B cell (primary cell): ENCODE data around the gene MPC1. TPM values are rescaled to one million over a fixed set of nuclear protein-coding genes. Genes with fewer than 3 reads are reported as not detected.

ENCODE experiments used
- ATAC-seq: fragments of 200-7000 bp; cut with Tn5 transposase; one replicate; pipeline ENCODE4 v1.10.0; 2021; ENCODE audit warnings: low read depth, mild to moderate bottlenecking, moderate number of reproducible peaks, moderate library complexity
- CTCF ChIA-PET: fragments of 350-600 bp; sonication (Branson Sonifier 250); formaldehyde crosslinking; loops from one replicate; lab custom pipeline; 2021; ENCODE audit warnings: antibody characterized with exemption, inconsistent platforms; lab: Charles Lee
- POLR2A ChIA-PET: fragments of 350-600 bp; sonication (Branson Sonifier 250); formaldehyde crosslinking; loops from one replicate; lab custom pipeline; 2021; ENCODE audit warnings: antibody characterized with exemption; lab: Charles Lee
- DNase-seq: peaks from one replicate; pipeline ENCODE4 v3.0.0; 2013
- H2AFZ ChIP-seq: 2 replicates; pipeline ENCODE4 v1.6.1; 2012; ENCODE audit warnings: mild to moderate bottlenecking, low read depth, low read length; ENCODE audit not compliant: insufficient read depth, poor library complexity, severe bottlenecking
- H3K27ac ChIP-seq, 2 donors: 1 replicate in 1 of 2; 2 replicates in 1 of 2; pipeline ENCODE4 v1.5.1; 2012 to 2013; ENCODE audit warnings: low read length in 2 of 2, mild to moderate bottlenecking in 2 of 2, moderate library complexity in 1 of 2
- H3K27me3 ChIP-seq, 4 experiments: fragments of 200-600 bp in 1 of 4; sonication (generic) in 1 of 4; replicated peaks in 1 of 4; 1 replicate in 2 of 4; 2 replicates in 2 of 4; pipeline versions ENCODE4 v1.6.1 to v1.7.0; 2013 to 2016; ENCODE audit warnings: low read length in 3 of 4, mild to moderate bottlenecking in 2 of 4, mixed read lengths in 1 of 4, moderate library complexity in 1 of 4; ENCODE audit not compliant: insufficient read depth in 4 of 4, control insufficient read depth in 3 of 4; ENCODE audit errors: control extremely low read depth in 1 of 4
- H3K36me3 ChIP-seq, 2 experiments: replicated peaks in 1 of 2; 1 replicate in 1 of 2; 2 replicates in 1 of 2; pipeline versions ENCODE4 v1.6.1 to v1.7.1; 2013; ENCODE audit warnings: low read length in 1 of 2; ENCODE audit not compliant: insufficient read depth in 2 of 2, control insufficient read depth in 1 of 2; ENCODE audit errors: control extremely low read depth in 1 of 2, extremely low read depth in 1 of 2
- H3K4me1 ChIP-seq, 2 donors: fragments of 200-600 bp in 1 of 2; sonication (generic) in 1 of 2; 1 replicate in 1 of 2; 2 replicates in 1 of 2; pipeline versions ENCODE4 v1.5.1 to v1.6.1; 2013 to 2017; ENCODE audit warnings: low read length in 2 of 2; ENCODE audit not compliant: control insufficient read depth in 2 of 2, insufficient read depth in 2 of 2
- H3K4me2 ChIP-seq: replicated peaks from 2 replicates; pipeline ENCODE3; 2012; ENCODE audit warnings: mild to moderate bottlenecking, low read depth, low read length; ENCODE audit not compliant: poor library complexity, severe bottlenecking
- H3K4me3 ChIP-seq, 5 experiments: fragments of 200-600 bp in 1 of 5; sonication (generic) in 1 of 5; 1 replicate in 3 of 5; 2 replicates in 2 of 5; pipeline versions ENCODE4 v1.5.1 to v1.7.0; 2011 to 2016; ENCODE audit warnings: low read length in 4 of 5, mild to moderate bottlenecking in 4 of 5, low read depth in 2 of 5, control low read depth in 1 of 5, moderate library complexity in 1 of 5; ENCODE audit not compliant: insufficient read depth in 1 of 5; ENCODE audit errors: control extremely low read depth in 1 of 5, extremely low read depth in 1 of 5
- H3K79me2 ChIP-seq: fragments of 200-600 bp; sonication (generic); one replicate; pipeline ENCODE4 v1.6.0; 2016; ENCODE audit warnings: low read length; ENCODE audit not compliant: control insufficient read depth, insufficient read depth
- H3K9ac ChIP-seq: fragments of 200-600 bp; sonication (generic); 2 replicates; pipeline ENCODE4 v1.6.1; 2017; ENCODE audit warnings: mild to moderate bottlenecking, low read length, moderate library complexity
- H3K9me3 ChIP-seq, 3 donors: one replicate each; pipeline versions ENCODE4 v1.6.1 to v1.7.1; 2013; ENCODE audit warnings: low read length in 2 of 3; ENCODE audit not compliant: control insufficient read depth in 2 of 3, insufficient read depth in 1 of 3; ENCODE audit errors: control extremely low read depth in 1 of 3
- H4K20me1 ChIP-seq: 2 replicates; pipeline ENCODE4 v1.6.0; 2012; ENCODE audit warnings: mild to moderate bottlenecking, low read length; ENCODE audit not compliant: insufficient read depth, control insufficient read depth, poor library complexity, severe bottlenecking
- H3K27ac Mint-ChIP-seq: one replicate; pipeline ENCODE4 v1.8.0; 2021; ENCODE audit warnings: mixed read lengths
- H3K27me3 Mint-ChIP-seq: one replicate; pipeline ENCODE4 v1.8.0; 2021; ENCODE audit warnings: mixed read lengths
- H3K4me1 Mint-ChIP-seq: one replicate; pipeline ENCODE4 v1.8.0; 2021; ENCODE audit warnings: mixed read lengths
- H3K4me3 Mint-ChIP-seq: one replicate; pipeline ENCODE4 v1.8.0; 2021; ENCODE audit warnings: mixed read lengths
- H3K9me3 Mint-ChIP-seq: one replicate; pipeline ENCODE4 v1.8.0; 2022; ENCODE audit warnings: mixed read lengths; ENCODE audit not compliant: insufficient read depth
- EZH2 ChIP-seq: IDR thresholded peaks from 2 replicates; pipeline ENCODE4 v1.6.1; 2012; ENCODE audit warnings: borderline replicate concordance, low read depth, mild to moderate bottlenecking, moderate library complexity, low read length; ENCODE audit not compliant: insufficient read depth, poor library complexity, severe bottlenecking
- WGBS: methylation state at CpG from one replicate; pipeline ENCODE4 v1.1.5; 2013; ENCODE audit warnings: missing lambda C conversion rate; ENCODE audit not compliant: insufficient coverage; 5-methylcytosine and 5-hydroxymethylcytosine counted together
- intact Hi-C: fragments of 100-400 bp; cut with micrococcal nuclease; formaldehyde crosslinking; loops from one replicate; pipeline ENCODE4 v1.10.0; 2022
- polyA plus RNA-seq: library from polyadenylated mRNA; depleted of rRNA; stranded (reverse); fragments of >200 nt; gene quantifications from 2 replicates; pipeline ENCODE4 v1.2.3, GENCODE V29; 2012
- total RNA-seq, 2 donors: library from RNA; stranded (reverse); fragments of 120-200 nt in 1 of 2; gene quantifications; 1 replicate in 1 of 2; 2 replicates in 1 of 2; pipeline versions ENCODE4 v1.2.3 to v1.2.4, GENCODE V29; 2013 to 2022
- TF ChIP-seq, protein P1 (sequence below): fragments of 200-600 bp; IDR thresholded peaks from one replicate; pipeline ENCODE4 v1.8.0; 2022; ENCODE audit warnings: antibody characterized with exemption, mild to moderate bottlenecking

Gene MPC1
- total and polyA plus RNA-seq, 2 donors (not counting 1 experiment from before 2014, with no cell fraction given), result 19.8 to 23.9 TPM

DNA sequence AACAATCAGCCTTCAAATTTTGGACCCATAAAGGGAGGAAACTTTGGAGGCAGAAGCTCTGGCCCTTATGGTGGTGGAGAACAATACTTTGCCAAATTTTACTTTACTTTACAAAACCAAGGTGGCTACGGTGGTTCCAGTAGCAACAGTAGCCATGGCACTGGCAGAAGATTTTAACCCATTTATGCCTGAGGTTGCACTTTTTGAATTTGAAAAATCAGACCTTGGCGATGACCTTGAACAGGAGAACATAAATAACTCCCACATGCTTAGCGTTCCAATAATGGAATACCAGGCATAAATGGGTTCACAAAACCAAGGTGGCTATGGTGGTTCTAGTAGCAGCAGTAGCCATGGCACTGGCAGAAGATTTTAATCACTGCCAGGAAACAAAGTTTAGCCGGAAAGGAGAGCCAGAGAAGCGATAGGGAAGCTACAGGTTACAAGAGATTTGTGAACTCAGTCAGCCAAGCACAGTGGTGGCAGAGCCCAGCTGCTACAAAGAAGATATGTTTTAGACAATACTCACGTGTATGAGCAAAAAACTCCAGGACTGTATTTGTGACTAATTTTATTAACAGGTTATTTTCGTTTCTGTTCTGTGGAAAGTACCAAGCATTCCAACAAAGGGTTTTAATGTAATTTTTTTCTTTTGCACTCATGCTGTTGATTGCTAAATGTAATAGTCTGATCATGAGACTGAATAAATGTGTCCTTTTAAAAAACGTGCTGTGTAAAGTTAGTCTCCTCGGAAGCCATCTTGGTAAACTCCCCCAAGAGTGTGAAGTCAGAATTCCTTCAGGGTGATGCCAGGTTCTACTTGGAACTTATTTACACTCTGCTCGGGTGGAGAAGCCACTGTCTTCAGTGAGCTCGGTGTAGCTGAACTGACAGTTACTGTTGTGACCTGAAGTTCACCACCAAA, 47.1 kb downstream of the MPC1 start:
- H2AFZ ChIP-seq, result no peak overlapping the region
- Mint-ChIP-seq H3K4me1 (peaks cover 56% of the 10 kb centered on the region), H3K27ac (peak overlapping the region; percentile 71), H3K27me3 (no peaks in the 10 kb centered on the region), H3K9me3 (no peaks in the 10 kb centered on the region), H3K4me3 (peak overlapping the region; percentile 63)
- no peak for DNase-seq
- peak; percentile 53 for ATAC-seq
- TF ChIP-seq, protein P1, sequence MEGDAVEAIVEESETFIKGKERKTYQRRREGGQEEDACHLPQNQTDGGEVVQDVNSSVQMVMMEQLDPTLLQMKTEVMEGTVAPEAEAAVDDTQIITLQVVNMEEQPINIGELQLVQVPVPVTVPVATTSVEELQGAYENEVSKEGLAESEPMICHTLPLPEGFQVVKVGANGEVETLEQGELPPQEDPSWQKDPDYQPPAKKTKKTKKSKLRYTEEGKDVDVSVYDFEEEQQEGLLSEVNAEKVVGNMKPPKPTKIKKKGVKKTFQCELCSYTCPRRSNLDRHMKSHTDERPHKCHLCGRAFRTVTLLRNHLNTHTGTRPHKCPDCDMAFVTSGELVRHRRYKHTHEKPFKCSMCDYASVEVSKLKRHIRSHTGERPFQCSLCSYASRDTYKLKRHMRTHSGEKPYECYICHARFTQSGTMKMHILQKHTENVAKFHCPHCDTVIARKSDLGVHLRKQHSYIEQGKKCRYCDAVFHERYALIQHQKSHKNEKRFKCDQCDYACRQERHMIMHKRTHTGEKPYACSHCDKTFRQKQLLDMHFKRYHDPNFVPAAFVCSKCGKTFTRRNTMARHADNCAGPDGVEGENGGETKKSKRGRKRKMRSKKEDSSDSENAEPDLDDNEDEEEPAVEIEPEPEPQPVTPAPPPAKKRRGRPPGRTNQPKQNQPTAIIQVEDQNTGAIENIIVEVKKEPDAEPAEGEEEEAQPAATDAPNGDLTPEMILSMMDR, result no peak
- TF ChIP-seq EZH2, result no peak
- intact Hi-C loops, result no loop called here
- WGBS, result 87% methylated on average over 7 of the region's 11 CpGs
- H4K20me1 ChIP-seq, result peaks cover 90% of the 10 kb centered on the region
- H3K9ac ChIP-seq, result no peak overlapping the region
- H3K36me3 ChIP-seq, result peaks cover 20 to 61% of the 10 kb centered on the region in 2 experiments
- no peak overlapping the region for H3K4me2 ChIP-seq
- ChIA-PET POLR2A (no interaction called here), CTCF (interaction anchor here (0.8 to 2.2 kb wide), 5 partner anchors 9 to 65 kb away, joined by 3 to 11 read pairs (median 4); no protein-coding TSS in a partner anchor)
- peaks cover 98% of the 10 kb centered on the region for H3K79me2 ChIP-seq
- H3K4me3 ChIP-seq, result no peak overlapping the region
- no peaks in the 10 kb centered on the region for H3K27me3 ChIP-seq
- H3K4me1 ChIP-seq, result peaks cover 43 to 71% of the 10 kb centered on the region in 2 donors
- no peaks in the 10 kb centered on the region for H3K9me3 ChIP-seq
- peak overlapping the region in 1 of 2 donors; percentile 77 for H3K27ac ChIP-seq

DNA sequence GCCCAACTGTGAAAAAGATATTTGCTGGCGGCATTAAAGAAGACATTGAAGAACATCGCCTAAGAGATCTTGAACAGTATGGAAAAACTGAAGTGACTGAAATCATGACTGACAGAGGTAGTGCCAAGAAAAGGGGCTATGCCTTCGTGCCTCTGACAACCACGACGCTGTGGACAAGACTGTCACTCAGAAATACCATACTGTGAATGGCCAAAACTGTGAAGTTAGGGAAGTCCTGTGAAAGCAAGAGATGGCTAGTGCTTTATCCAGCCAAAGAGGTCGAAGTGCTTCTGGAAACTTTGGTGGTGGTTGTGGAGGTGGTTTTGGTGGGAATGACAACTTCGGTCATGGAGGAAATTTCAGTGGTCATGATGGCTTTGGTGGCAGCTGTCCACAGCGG, 47.9 kb downstream of the MPC1 start:
- H3K4me1 Mint-ChIP-seq, result peaks cover 59% of the 10 kb centered on the region
- WGBS, result 85% methylated on average over 7 of the region's 8 CpGs
- H3K27me3 Mint-ChIP-seq, result no peaks in the 10 kb centered on the region
- POLR2A ChIA-PET, result no interaction called here
- peak overlapping the region; percentile 30 for H3K4me3 Mint-ChIP-seq
- H3K9me3 ChIP-seq, result no peaks in the 10 kb centered on the region
- H2AFZ ChIP-seq, result no peak overlapping the region
- no peak overlapping the region for H3K4me3 ChIP-seq
- CTCF ChIA-PET, result interaction anchor here (1.2 to 2.0 kb wide), 2 partner anchors 21 to 47 kb away, joined by 5 to 10 read pairs; no protein-coding TSS in a partner anchor
- H3K9ac ChIP-seq, result no peak overlapping the region
- TF ChIP-seq, protein P1, result no peak
- TF ChIP-seq EZH2, result no peak
- H3K27ac ChIP-seq, result peak overlapping the region in 1 of 2 donors; percentile 77
- peaks cover 83% of the 10 kb centered on the region for H4K20me1 ChIP-seq
- intact Hi-C loops, result no loop called here
- H3K27me3 ChIP-seq, result no peaks in the 10 kb centered on the region
- peak overlapping the region; percentile 82 for H3K27ac Mint-ChIP-seq
- peaks cover 36 to 63% of the 10 kb centered on the region in 2 donors for H3K4me1 ChIP-seq
- peaks cover 96% of the 10 kb centered on the region for H3K79me2 ChIP-seq
- no peak for DNase-seq
- H3K36me3 ChIP-seq, result peaks cover 20 to 57% of the 10 kb centered on the region in 2 experiments
- ATAC-seq, result no peak
- no peaks in the 10 kb centered on the region for H3K9me3 Mint-ChIP-seq
- H3K4me2 ChIP-seq, result no peak overlapping the region
